Stomach (tissue), 4 donors: ENCODE data around the gene TPST2.

Experiments
- EP300 ChIP-seq: sonication (generic); formaldehyde crosslinking; IDR thresholded peaks from one replicate; pipeline ENCODE4 v1.6.1; 2017; ENCODE audit warnings: antibody characterized with exemption
- POLR2A ChIP-seq, 4 donors: fragments of 450-650 bp; IDR thresholded peaks; one replicate each; pipeline ENCODE4 v1.6.1; 2016; ENCODE audit warnings: antibody characterized with exemption in 4 of 4, control low read depth in 2 of 4, mild to moderate bottlenecking in 1 of 4, moderate library complexity in 1 of 4
- TF ChIP-seq, protein P1 (sequence below), 7 experiments: fragments of 450-650 bp in 4 of 7; fragments of 200-600 bp in 3 of 7; sonication (generic) in 3 of 7; IDR thresholded peaks; one replicate each; pipeline ENCODE4 v1.5.1; 2016 to 2019; ENCODE audit warnings: antibody characterized with exemption in 7 of 7, control low read depth in 2 of 7, mild to moderate bottlenecking in 1 of 7

DNA sequence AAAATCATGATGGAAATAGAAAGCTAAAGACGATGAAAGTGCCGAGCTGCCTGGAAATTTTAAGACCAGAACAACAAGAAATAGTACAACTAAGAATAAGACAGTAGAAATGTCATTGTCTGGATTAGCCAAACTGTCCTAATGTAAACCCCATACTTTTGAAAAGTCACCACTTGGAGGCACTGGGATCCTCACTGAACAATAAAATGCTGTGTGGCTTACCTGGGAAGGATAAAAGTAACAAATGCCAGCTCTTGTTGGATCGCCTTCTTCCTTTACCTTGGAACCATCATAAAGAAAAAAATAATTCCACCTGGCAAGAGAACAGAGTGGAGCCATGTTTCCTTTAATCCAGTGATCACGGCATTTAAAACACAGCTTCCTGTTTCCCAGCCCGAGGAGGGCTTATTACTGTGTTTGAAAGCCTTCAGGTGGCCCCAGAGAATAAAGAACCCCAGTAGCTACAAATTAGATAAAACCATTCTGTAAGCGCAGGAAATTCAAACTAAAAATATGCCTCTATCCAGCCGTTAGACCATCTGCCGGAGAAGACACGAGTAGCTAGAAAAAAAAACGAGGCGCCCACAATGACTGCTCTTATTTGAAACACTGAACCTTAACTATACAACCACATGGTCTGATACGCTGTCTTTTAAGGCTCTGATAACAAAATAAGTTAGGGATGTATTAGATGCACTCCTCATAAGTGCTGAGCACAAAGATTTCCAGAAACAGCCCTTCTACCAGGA is 110.7 kb downstream of the TPST2 start:
- TF ChIP-seq, protein P1, sequence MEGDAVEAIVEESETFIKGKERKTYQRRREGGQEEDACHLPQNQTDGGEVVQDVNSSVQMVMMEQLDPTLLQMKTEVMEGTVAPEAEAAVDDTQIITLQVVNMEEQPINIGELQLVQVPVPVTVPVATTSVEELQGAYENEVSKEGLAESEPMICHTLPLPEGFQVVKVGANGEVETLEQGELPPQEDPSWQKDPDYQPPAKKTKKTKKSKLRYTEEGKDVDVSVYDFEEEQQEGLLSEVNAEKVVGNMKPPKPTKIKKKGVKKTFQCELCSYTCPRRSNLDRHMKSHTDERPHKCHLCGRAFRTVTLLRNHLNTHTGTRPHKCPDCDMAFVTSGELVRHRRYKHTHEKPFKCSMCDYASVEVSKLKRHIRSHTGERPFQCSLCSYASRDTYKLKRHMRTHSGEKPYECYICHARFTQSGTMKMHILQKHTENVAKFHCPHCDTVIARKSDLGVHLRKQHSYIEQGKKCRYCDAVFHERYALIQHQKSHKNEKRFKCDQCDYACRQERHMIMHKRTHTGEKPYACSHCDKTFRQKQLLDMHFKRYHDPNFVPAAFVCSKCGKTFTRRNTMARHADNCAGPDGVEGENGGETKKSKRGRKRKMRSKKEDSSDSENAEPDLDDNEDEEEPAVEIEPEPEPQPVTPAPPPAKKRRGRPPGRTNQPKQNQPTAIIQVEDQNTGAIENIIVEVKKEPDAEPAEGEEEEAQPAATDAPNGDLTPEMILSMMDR (IDR thresholded peaks at IDR 0.05), result no peak
- TF ChIP-seq POLR2A (IDR thresholded peaks at IDR 0.05), result no peak
- TF ChIP-seq EP300, result no peak
